GM23338 (cell line): ENCODE measurements around the gene PLEK. TPM values are rescaled to one million over a fixed set of nuclear protein-coding genes. Genes with fewer than 3 reads are reported as not detected.

Experiments
- ATAC-seq: fragments of 200-7000 bp; cut with Tn5 transposase; 3 replicates; pipeline ENCODE4 v1.9.1; 2020
- DNase-seq: peaks from one replicate; pipeline ENCODE4 v3.0.0-alpha.2; 2015; ENCODE audit warnings: low spot score
- H2AFZ ChIP-seq: fragments of 200-600 bp; sonication (generic); 2 replicates; pipeline ENCODE4 v1.8.0; 2016; ENCODE audit warnings: antibody characterized with exemption, mild to moderate bottlenecking, moderate library complexity
- H3F3A ChIP-seq: fragments of 200-600 bp; sonication (generic); replicated peaks from 2 replicates; pipeline ENCODE4 v1.8.0; 2017; ENCODE audit warnings: antibody characterized with exemption, mixed run types, low read depth
- H3K27ac ChIP-seq: fragments of 200-600 bp; sonication (generic); 2 replicates; pipeline ENCODE4 v1.6.1; 2016; ENCODE audit warnings: low read depth
- H3K27me3 ChIP-seq: fragments of 200-600 bp; sonication (generic); 2 replicates; pipeline ENCODE4 v1.8.0; 2016; ENCODE audit warnings: mild to moderate bottlenecking, mixed run types, moderate library complexity; ENCODE audit not compliant: insufficient read depth
- H3K36me3 ChIP-seq: fragments of 200-600 bp; sonication (generic); 2 replicates; pipeline ENCODE4 v1.8.0; 2016; ENCODE audit warnings: mild to moderate bottlenecking; ENCODE audit not compliant: insufficient read depth
- H3K4me1 ChIP-seq: fragments of 200-600 bp; sonication (generic); 2 replicates; pipeline ENCODE4 v1.8.0; 2016; ENCODE audit warnings: mild to moderate bottlenecking, moderate library complexity; ENCODE audit not compliant: insufficient read depth
- H3K4me2 ChIP-seq: fragments of 200-600 bp; sonication (generic); 2 replicates; pipeline ENCODE4 v1.7.1; 2017; ENCODE audit warnings: mixed run types
- H3K4me3 ChIP-seq: fragments of 200-600 bp; sonication (generic); 2 replicates; pipeline ENCODE4 v1.6.1; 2016; ENCODE audit warnings: mixed run types
- H3K79me2 ChIP-seq: fragments of 200-600 bp; sonication (generic); replicated peaks from 2 replicates; pipeline ENCODE4 v1.8.0; 2017; ENCODE audit warnings: mild to moderate bottlenecking; ENCODE audit not compliant: insufficient read depth
- H3K9me2 ChIP-seq: fragments of 200-600 bp; sonication (generic); 2 replicates; pipeline ENCODE4 v1.8.0; 2017; ENCODE audit not compliant: insufficient read depth
- H4K20me1 ChIP-seq: fragments of 200-600 bp; sonication (generic); replicated peaks from 2 replicates; pipeline ENCODE4 v1.8.0; 2017; ENCODE audit warnings: mild to moderate bottlenecking; ENCODE audit not compliant: insufficient read depth
- H3K27ac Mint-ChIP-seq: 2 replicates; pipeline ENCODE4 v1.8.0; 2020; ENCODE audit warnings: inconsistent platforms, mild to moderate bottlenecking, moderate library complexity, mixed read lengths
- H3K27me3 Mint-ChIP-seq: 3 replicates; pipeline ENCODE4 v1.8.0; 2022; ENCODE audit warnings: low read depth, mild to moderate bottlenecking, moderate library complexity, mixed read lengths, inconsistent platforms; ENCODE audit not compliant: insufficient read depth, poor library complexity
- H3K36me3 Mint-ChIP-seq: 3 replicates; pipeline ENCODE4 v1.8.0; 2021; ENCODE audit warnings: low read depth, mild to moderate bottlenecking, inconsistent platforms, moderate library complexity, mixed read lengths
- H3K4me1 Mint-ChIP-seq: 3 replicates; pipeline ENCODE4 v1.8.0; 2020; ENCODE audit warnings: mild to moderate bottlenecking, inconsistent platforms, mixed read lengths
- H3K4me3 Mint-ChIP-seq: 3 replicates; pipeline ENCODE4 v1.8.0; 2021; ENCODE audit warnings: moderate library complexity, mild to moderate bottlenecking, inconsistent platforms, mixed read lengths
- H3K9me3 Mint-ChIP-seq: 3 replicates; pipeline ENCODE4 v1.8.0; 2020; ENCODE audit warnings: moderate library complexity, mild to moderate bottlenecking, inconsistent platforms, mixed read lengths
- EZH2 ChIP-seq: fragments of 200-600 bp; sonication (generic); IDR thresholded peaks from one replicate; pipeline ENCODE4 v1.8.0; 2017; ENCODE audit warnings: antibody characterized with exemption, mild to moderate bottlenecking, low read depth; ENCODE audit not compliant: unreplicated experiment
- EZH2phosphoT487 ChIP-seq: fragments of 200-600 bp; sonication (generic); IDR thresholded peaks from one replicate; pipeline ENCODE4 v1.8.1; 2018; ENCODE audit warnings: antibody characterized with exemption; ENCODE audit not compliant: unreplicated experiment
- NANOG ChIP-seq: IDR thresholded peaks from 2 replicates; pipeline ENCODE4 v1.6.1; 2016; ENCODE audit warnings: antibody characterized with exemption, borderline replicate concordance
- STAT1 ChIP-seq: IDR thresholded peaks from one replicate; pipeline ENCODE4 v1.6.1; 2016; ENCODE audit warnings: antibody characterized with exemption; ENCODE audit not compliant: unreplicated experiment
- ZNF114 ChIP-seq: fragments of 250-450 bp; sonication (Bioruptor Pico); IDR thresholded peaks from 2 replicates; pipeline ENCODE4 v1.5.0; 2020; ENCODE audit warnings: mild to moderate bottlenecking, moderate library complexity
- polyA plus RNA-seq: library from polyadenylated mRNA; unstranded; fragments of >200 nt; fragmentation: Nextera tagmentation; extraction: Ambion mirVana; gene quantifications from 2 replicates; pipeline ENCODE4 v1.2.1, GENCODE V29; 2016
- total RNA-seq: library from RNA; depleted of rRNA; stranded (reverse); fragments of >200 nt; shearing (Covaris generic); gene quantifications from 2 replicates; pipeline ENCODE4 v1.2.3, GENCODE V29; 2014
- TF ChIP-seq, protein P1 (sequence below): fragments of 250-450 bp; sonication (Bioruptor Pico); IDR thresholded peaks from 2 replicates; pipeline ENCODE4 v1.5.0; 2020; ENCODE audit warnings: mild to moderate bottlenecking, moderate library complexity
- TF ChIP-seq, protein P2 (sequence below), 2 experiments: fragments of 200-600 bp in 1 of 2; sonication (generic) in 1 of 2; conservative IDR thresholded peaks; 2 replicates each; pipeline versions ENCODE4 v1.5.1 to v1.6.1; 2016 to 2017; ENCODE audit warnings: antibody characterized with exemption in 2 of 2, low read depth in 2 of 2, mild to moderate bottlenecking in 2 of 2, moderate library complexity in 1 of 2
- TF ChIP-seq, protein P3 (sequence below): IDR thresholded peaks from one replicate; pipeline ENCODE4 v1.6.1; 2018; ENCODE audit warnings: antibody characterized with exemption; ENCODE audit not compliant: unreplicated experiment

The PLEK gene
- total and polyA plus RNA-seq, 2 experiments from 2014 or later: 0.06 TPM; not detected in 1

DNA sequence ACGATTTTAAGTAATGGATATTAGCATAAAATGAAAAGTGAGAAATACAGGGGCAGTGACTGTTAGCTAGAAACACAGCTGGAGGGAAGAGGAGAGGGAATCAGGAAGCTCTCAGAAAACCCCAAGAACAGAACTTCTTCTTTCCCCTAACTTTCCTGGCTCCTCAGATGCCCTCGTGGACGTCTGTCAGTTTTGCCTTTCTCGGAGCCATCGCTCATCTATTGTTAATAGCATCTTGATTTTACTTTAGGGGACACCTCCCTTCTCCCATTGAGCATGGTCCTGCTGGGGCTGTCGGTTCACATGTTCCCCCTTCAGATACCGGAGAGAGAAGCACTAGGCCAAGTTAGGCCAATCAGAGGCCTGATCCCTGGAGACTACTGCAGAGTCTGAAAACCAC lies 2.3 kb upstream of the PLEK start (continued):
- TF ChIP-seq, protein P1, sequence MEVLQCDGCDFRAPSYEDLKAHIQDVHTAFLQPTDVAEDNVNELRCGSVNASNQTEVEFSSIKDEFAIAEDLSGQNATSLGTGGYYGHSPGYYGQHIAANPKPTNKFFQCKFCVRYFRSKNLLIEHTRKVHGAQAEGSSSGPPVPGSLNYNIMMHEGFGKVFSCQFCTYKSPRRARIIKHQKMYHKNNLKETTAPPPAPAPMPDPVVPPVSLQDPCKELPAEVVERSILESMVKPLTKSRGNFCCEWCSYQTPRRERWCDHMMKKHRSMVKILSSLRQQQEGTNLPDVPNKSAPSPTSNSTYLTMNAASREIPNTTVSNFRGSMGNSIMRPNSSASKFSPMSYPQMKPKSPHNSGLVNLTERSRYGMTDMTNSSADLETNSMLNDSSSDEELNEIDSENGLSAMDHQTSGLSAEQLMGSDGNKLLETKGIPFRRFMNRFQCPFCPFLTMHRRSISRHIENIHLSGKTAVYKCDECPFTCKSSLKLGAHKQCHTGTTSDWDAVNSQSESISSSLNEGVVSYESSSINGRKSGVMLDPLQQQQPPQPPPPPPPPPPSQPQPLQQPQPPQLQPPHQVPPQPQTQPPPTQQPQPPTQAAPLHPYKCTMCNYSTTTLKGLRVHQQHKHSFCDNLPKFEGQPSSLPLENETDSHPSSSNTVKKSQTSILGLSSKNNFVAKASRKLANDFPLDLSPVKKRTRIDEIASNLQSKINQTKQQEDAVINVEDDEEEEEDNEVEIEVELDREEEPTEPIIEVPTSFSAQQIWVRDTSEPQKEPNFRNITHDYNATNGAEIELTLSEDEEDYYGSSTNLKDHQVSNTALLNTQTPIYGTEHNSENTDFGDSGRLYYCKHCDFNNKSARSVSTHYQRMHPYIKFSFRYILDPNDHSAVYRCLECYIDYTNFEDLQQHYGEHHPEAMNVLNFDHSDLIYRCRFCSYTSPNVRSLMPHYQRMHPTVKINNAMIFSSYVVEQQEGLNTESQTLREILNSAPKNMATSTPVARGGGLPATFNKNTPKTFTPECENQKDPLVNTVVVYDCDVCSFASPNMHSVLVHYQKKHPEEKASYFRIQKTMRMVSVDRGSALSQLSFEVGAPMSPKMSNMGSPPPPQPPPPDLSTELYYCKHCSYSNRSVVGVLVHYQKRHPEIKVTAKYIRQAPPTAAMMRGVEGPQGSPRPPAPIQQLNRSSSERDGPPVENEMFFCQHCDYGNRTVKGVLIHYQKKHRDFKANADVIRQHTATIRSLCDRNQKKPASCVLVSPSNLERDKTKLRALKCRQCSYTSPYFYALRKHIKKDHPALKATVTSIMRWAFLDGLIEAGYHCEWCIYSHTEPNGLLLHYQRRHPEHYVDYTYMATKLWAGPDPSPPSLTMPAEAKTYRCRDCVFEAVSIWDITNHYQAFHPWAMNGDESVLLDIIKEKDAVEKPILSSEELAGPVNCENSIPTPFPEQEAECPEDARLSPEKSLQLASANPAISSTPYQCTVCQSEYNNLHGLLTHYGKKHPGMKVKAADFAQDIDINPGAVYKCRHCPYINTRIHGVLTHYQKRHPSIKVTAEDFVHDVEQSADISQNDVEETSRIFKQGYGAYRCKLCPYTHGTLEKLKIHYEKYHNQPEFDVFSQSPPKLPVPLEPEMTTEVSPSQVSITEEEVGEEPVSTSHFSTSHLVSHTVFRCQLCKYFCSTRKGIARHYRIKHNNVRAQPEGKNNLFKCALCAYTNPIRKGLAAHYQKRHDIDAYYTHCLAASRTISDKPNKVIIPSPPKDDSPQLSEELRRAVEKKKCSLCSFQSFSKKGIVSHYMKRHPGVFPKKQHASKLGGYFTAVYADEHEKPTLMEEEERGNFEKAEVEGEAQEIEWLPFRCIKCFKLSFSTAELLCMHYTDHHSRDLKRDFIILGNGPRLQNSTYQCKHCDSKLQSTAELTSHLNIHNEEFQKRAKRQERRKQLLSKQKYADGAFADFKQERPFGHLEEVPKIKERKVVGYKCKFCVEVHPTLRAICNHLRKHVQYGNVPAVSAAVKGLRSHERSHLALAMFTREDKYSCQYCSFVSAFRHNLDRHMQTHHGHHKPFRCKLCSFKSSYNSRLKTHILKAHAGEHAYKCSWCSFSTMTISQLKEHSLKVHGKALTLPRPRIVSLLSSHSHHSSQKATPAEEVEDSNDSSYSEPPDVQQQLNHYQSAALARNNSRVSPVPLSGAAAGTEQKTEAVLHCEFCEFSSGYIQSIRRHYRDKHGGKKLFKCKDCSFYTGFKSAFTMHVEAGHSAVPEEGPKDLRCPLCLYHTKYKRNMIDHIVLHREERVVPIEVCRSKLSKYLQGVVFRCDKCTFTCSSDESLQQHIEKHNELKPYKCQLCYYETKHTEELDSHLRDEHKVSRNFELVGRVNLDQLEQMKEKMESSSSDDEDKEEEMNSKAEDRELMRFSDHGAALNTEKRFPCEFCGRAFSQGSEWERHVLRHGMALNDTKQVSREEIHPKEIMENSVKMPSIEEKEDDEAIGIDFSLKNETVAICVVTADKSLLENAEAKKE (CRISPR knock-in tag): no peak

DNA sequence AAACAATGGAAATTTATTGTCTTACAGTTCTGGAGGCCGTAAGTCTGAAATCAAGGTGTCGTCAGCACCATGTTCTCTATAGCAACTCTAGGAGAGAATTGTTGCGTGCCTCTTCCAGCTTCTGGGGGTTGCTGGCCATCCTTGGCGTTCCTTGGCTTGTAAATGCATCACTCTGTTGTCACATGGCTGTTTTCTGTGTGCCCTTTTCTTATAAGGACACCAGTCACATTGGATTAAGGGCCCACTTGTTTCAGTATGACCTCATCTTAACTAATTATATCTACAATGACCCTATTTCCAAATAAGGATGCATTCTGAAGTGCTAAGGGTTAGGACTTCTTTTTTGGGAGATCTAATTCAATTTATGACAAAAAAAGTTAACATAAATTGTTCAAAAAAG lies 1.4 kb upstream of the PLEK start:
- Mint-ChIP-seq H3K4me1 (peaks cover 5% of the 10 kb centered on the region; the same call in 1 of the 3 replicates), H3K36me3 (no peaks in the 10 kb centered on the region), H3K27ac (no peak overlapping the region), H3K27me3 (peaks cover 11% of the 10 kb centered on the region), H3K9me3 (no peaks in the 10 kb centered on the region; the same call in 2 of the 3 replicates), H3K4me3 (no peak overlapping the region)
- ATAC-seq (no peak), DNase-seq (no peak)
- Histone ChIP-seq H3K4me1 (no peaks in the 10 kb centered on the region), H3K4me2 (no peak overlapping the region), H3K36me3 (no peaks in the 10 kb centered on the region), H2AFZ (no peak overlapping the region), H3K27me3 (peaks cover 10% of the 10 kb centered on the region), H3K27ac (no peak overlapping the region), H3F3A (no peaks in the 10 kb centered on the region), H4K20me1 (no peaks in the 10 kb centered on the region), H3K9me2 (no peaks in the 10 kb centered on the region), H3K79me2 (no peaks in the 10 kb centered on the region), H3K4me3 (no peak overlapping the region)
- no peak for TF ChIP-seq STAT1
- TF ChIP-seq, protein P2, sequence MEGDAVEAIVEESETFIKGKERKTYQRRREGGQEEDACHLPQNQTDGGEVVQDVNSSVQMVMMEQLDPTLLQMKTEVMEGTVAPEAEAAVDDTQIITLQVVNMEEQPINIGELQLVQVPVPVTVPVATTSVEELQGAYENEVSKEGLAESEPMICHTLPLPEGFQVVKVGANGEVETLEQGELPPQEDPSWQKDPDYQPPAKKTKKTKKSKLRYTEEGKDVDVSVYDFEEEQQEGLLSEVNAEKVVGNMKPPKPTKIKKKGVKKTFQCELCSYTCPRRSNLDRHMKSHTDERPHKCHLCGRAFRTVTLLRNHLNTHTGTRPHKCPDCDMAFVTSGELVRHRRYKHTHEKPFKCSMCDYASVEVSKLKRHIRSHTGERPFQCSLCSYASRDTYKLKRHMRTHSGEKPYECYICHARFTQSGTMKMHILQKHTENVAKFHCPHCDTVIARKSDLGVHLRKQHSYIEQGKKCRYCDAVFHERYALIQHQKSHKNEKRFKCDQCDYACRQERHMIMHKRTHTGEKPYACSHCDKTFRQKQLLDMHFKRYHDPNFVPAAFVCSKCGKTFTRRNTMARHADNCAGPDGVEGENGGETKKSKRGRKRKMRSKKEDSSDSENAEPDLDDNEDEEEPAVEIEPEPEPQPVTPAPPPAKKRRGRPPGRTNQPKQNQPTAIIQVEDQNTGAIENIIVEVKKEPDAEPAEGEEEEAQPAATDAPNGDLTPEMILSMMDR (conservative IDR thresholded peaks at IDR 0.05; ENCODE audit: low read depth in 2 of 2): no peak
- TF ChIP-seq NANOG: no peak
- TF ChIP-seq EZH2phosphoT487: no peak
- TF ChIP-seq EZH2: no peak
- TF ChIP-seq, protein P3, sequence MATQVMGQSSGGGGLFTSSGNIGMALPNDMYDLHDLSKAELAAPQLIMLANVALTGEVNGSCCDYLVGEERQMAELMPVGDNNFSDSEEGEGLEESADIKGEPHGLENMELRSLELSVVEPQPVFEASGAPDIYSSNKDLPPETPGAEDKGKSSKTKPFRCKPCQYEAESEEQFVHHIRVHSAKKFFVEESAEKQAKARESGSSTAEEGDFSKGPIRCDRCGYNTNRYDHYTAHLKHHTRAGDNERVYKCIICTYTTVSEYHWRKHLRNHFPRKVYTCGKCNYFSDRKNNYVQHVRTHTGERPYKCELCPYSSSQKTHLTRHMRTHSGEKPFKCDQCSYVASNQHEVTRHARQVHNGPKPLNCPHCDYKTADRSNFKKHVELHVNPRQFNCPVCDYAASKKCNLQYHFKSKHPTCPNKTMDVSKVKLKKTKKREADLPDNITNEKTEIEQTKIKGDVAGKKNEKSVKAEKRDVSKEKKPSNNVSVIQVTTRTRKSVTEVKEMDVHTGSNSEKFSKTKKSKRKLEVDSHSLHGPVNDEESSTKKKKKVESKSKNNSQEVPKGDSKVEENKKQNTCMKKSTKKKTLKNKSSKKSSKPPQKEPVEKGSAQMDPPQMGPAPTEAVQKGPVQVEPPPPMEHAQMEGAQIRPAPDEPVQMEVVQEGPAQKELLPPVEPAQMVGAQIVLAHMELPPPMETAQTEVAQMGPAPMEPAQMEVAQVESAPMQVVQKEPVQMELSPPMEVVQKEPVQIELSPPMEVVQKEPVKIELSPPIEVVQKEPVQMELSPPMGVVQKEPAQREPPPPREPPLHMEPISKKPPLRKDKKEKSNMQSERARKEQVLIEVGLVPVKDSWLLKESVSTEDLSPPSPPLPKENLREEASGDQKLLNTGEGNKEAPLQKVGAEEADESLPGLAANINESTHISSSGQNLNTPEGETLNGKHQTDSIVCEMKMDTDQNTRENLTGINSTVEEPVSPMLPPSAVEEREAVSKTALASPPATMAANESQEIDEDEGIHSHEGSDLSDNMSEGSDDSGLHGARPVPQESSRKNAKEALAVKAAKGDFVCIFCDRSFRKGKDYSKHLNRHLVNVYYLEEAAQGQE: no peak
- TF ChIP-seq ZNF114: no peak
